Stimulated activated CD8-positive, alpha-beta memory T cell treated with anti-CD3 and anti-CD28 coated beads, Interleukin-15, amount 100 ng/mL, for 48 hours (primary cell): ENCODE data around the gene TMPRSS5.
"Not testable (repeated sequence)": the region's sequence is repeated elsewhere in the genome, so short reads cannot be mapped to it uniquely, and the experiment has no call there.

Source experiments
- DNase-seq, 2 donors: peaks; one replicate each; pipeline ENCODE4 v3.0.0-alpha.2; 2020; ENCODE audit warnings: low read depth in 2 of 2

Gene TMPRSS5

GRCh38 chr11:113705871-113706655 is at the start of gene TMPRSS5:
Gene TMPRSS5, minus strand, starts transcription at chr11:113706308. Its CDS starts 84 bp downstream, at chr11:113706224.
- no peak for DNase-seq

GRCh38 chr11:113752932-113753331 is 46.8 kb upstream of the TMPRSS5 start:
- DNase-seq, result no peak

GRCh38 chr11:113736323-113736722 is 30.2 kb upstream of the TMPRSS5 start:
- no peak for DNase-seq

- no peak for DNase-seq
Measured at GRCh38 chr11:113732092-113732491, 26.0 kb upstream of the TMPRSS5 start.

- no peak for DNase-seq
Measured at GRCh38 chr11:113730887-113731726, 25.0 kb upstream of the TMPRSS5 start.

- DNase-seq, result no peak
Measured at GRCh38 chr11:113729456-113729855, 23.3 kb upstream of the TMPRSS5 start.

- DNase-seq, result no peak
Measured at GRCh38 chr11:113728814-113729213, 22.7 kb upstream of the TMPRSS5 start.

GRCh38 chr11:113725913-113726312 is 19.8 kb upstream of the TMPRSS5 start:
- no peak for DNase-seq

GRCh38 chr11:113725407-113725806 is 19.3 kb upstream of the TMPRSS5 start:
- DNase-seq, result no peak

GRCh38 chr11:113724778-113725177 is 18.7 kb upstream of the TMPRSS5 start:
- no peak for DNase-seq

- no peak for DNase-seq
Measured at GRCh38 chr11:113723787-113724186, 17.7 kb upstream of the TMPRSS5 start.

- no peak for DNase-seq
Measured at GRCh38 chr11:113722934-113723333, 16.8 kb upstream of the TMPRSS5 start.

- no peak for DNase-seq
Measured at GRCh38 chr11:113722221-113722620, 16.1 kb upstream of the TMPRSS5 start.

- no peak for DNase-seq
Measured at GRCh38 chr11:113721462-113722066, 15.5 kb upstream of the TMPRSS5 start.

- not testable (repeated sequence) for DNase-seq
Measured at GRCh38 chr11:113720478-113720877, 14.4 kb upstream of the TMPRSS5 start.

- DNase-seq, result no peak
Measured at GRCh38 chr11:113715882-113716625, 9.9 kb upstream of the TMPRSS5 start.

- DNase-seq, result no peak
Measured at GRCh38 chr11:113715273-113715672, 9.2 kb upstream of the TMPRSS5 start.

- no peak for DNase-seq
Measured at GRCh38 chr11:113710989-113711388, 4.9 kb upstream of the TMPRSS5 start.

GRCh38 chr11:113703551-113703950 is 2.6 kb downstream of the TMPRSS5 start:
- DNase-seq, result not testable (repeated sequence)

GRCh38 chr11:113701491-113701890 is 4.6 kb downstream of the TMPRSS5 start:
- DNase-seq, result no peak

- no peak for DNase-seq
Measured at GRCh38 chr11:113698515-113698914, 7.6 kb downstream of the TMPRSS5 start.
